HL-60 (cell line): ENCODE results near the gene TNF.

ENCODE experiments used
- GABPA ChIP-seq: IDR thresholded peaks from 2 replicates; pipeline ENCODE4 v1.6.1; 2012; ENCODE audit warnings: low read depth
- POLR2AphosphoS5 ChIP-seq: IDR thresholded peaks from 2 replicates; pipeline ENCODE4 v1.6.1; 2012; ENCODE audit warnings: low read depth
- REST ChIP-seq: IDR thresholded peaks from 2 replicates; pipeline ENCODE4 v1.6.1; 2012; ENCODE audit warnings: low read depth; ENCODE audit not compliant: insufficient replicate concordance
- SPI1 ChIP-seq: IDR thresholded peaks from 2 replicates; pipeline ENCODE4 v1.6.1; 2012; ENCODE audit warnings: low read depth, mild to moderate bottlenecking, borderline replicate concordance
- TF ChIP-seq, protein P1 (sequence below): IDR thresholded peaks from one replicate; pipeline ENCODE4 v1.5.1; 2011; ENCODE audit warnings: low read length, control low read depth, inconsistent platforms; ENCODE audit not compliant: insufficient read depth

DNA sequence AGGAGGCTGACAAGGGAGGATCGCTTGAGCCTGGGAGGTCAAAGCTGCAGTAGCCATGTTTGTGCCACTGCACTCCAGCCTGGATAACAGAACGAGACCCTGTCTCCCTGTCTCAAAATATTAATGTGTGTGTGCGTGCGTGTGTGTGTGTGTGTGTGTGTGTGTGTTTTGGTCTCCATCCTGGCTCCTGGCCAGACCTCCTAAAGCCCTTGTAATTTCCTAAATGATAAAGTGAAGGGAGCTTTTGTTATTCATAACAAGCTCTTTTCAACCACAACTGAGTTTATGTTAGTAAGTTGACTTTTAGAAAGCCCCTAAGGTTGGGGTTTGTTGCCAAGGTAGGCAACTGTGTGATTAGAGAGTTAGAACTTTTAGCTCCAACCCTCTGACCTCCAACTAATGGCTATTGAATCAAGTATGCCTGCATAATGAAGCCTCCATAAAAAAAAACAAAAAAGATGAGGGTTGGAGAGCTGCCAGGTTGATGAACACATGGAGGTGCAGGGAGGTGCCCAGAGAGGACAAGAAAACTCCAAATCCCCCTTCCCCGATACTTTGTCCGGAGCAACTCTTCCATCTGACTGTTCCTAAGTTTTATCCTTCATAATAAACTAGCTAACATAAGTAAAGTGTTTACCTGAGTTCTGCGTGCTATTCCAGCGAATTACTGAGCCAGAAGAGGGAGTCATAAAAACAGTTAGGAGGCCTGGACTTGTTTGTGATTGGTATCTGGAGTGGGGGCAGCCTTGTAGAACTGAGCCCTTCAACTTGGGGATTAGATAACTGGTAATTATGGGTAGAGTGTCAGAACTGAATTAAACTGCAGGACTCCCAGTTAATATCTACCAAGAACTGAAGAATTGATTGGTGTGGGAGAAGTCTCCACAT lies 34.4 kb downstream of the TNF start:
- TF ChIP-seq, protein P1, sequence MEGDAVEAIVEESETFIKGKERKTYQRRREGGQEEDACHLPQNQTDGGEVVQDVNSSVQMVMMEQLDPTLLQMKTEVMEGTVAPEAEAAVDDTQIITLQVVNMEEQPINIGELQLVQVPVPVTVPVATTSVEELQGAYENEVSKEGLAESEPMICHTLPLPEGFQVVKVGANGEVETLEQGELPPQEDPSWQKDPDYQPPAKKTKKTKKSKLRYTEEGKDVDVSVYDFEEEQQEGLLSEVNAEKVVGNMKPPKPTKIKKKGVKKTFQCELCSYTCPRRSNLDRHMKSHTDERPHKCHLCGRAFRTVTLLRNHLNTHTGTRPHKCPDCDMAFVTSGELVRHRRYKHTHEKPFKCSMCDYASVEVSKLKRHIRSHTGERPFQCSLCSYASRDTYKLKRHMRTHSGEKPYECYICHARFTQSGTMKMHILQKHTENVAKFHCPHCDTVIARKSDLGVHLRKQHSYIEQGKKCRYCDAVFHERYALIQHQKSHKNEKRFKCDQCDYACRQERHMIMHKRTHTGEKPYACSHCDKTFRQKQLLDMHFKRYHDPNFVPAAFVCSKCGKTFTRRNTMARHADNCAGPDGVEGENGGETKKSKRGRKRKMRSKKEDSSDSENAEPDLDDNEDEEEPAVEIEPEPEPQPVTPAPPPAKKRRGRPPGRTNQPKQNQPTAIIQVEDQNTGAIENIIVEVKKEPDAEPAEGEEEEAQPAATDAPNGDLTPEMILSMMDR, result no peak
- TF ChIP-seq POLR2AphosphoS5, result no peak
- no peak for TF ChIP-seq REST
- TF ChIP-seq GABPA, result no peak
- TF ChIP-seq SPI1, result no peak
